HG03135 (cell line): ENCODE results near the gene SRSF2.
"Not testable (repeated sequence)": the region's sequence is repeated elsewhere in the genome, so short reads cannot be mapped to it uniquely, and the experiment has no call there.

ENCODE experiments used
- ATAC-seq: cut with Tn5 transposase; IDR thresholded peaks from one replicate; pipeline ENCODE4 v1.9.1; 2021; ENCODE audit warnings: mild to moderate bottlenecking, moderate library complexity; ENCODE audit not compliant: unreplicated experiment

The SRSF2 gene

GRCh38 chr17:76737082-76737675, at the start of gene SRSF2:
Gene SRSF2 (minus strand): TSS chr17:76737331. CDS start chr17:76737160, 171 bp downstream.
- peak; percentile 62 for ATAC-seq

- no peak for ATAC-seq
Measured at GRCh38 chr17:76784926-76785325, 47.8 kb upstream of the SRSF2 start.

GRCh38 chr17:76783146-76783545, 46.0 kb upstream of the SRSF2 start:
- no peak for ATAC-seq

- no peak for ATAC-seq
Measured at GRCh38 chr17:76781056-76781982, 44.2 kb upstream of the SRSF2 start.

GRCh38 chr17:76775021-76775600, 38.0 kb upstream of the SRSF2 start:
- no peak for ATAC-seq

GRCh38 chr17:76772842-76773525, 35.9 kb upstream of the SRSF2 start:
- no peak for ATAC-seq

GRCh38 chr17:76758570-76758969, 21.4 kb upstream of the SRSF2 start:
- ATAC-seq, result no peak

GRCh38 chr17:76757256-76757655, 20.1 kb upstream of the SRSF2 start:
- no peak for ATAC-seq

- ATAC-seq, result no peak
Measured at GRCh38 chr17:76755285-76755684, 18.2 kb upstream of the SRSF2 start.

GRCh38 chr17:76753061-76753961, 16.2 kb upstream of the SRSF2 start:
- ATAC-seq, result no peak

GRCh38 chr17:76752006-76752405, 14.9 kb upstream of the SRSF2 start:
- ATAC-seq, result no peak

GRCh38 chr17:76751416-76751993, 14.4 kb upstream of the SRSF2 start:
- no peak for ATAC-seq

GRCh38 chr17:76748657-76749056, 11.5 kb upstream of the SRSF2 start:
- ATAC-seq, result no peak

- ATAC-seq, result no peak
Measured at GRCh38 chr17:76747716-76748363, 10.7 kb upstream of the SRSF2 start.

GRCh38 chr17:76745785-76746184, 8.7 kb upstream of the SRSF2 start:
- not testable (repeated sequence) for ATAC-seq

- ATAC-seq, result no peak
Measured at GRCh38 chr17:76744747-76745146, 7.6 kb upstream of the SRSF2 start.

GRCh38 chr17:76742958-76743357, 5.8 kb upstream of the SRSF2 start:
- ATAC-seq, result no peak

- ATAC-seq, result no peak
Measured at GRCh38 chr17:76740329-76741118, 3.4 kb upstream of the SRSF2 start.
